KMS-11 (cell line): ENCODE data around the gene YJEFN3.

ENCODE experiments used
- H2AFZ ChIP-seq: fragments of 200-600 bp; sonication (generic); 2 replicates; pipeline ENCODE4 v1.6.1; 2016; ENCODE audit warnings: antibody characterized with exemption, mixed run types, low read depth
- H3K27ac ChIP-seq: fragments of 200-600 bp; sonication (generic); 2 replicates; pipeline ENCODE4 v1.6.1; 2016; ENCODE audit warnings: mild to moderate bottlenecking, mixed run types
- H3K27me3 ChIP-seq: fragments of 200-600 bp; sonication (generic); 2 replicates; pipeline ENCODE4 v1.6.1; 2017; ENCODE audit warnings: mild to moderate bottlenecking, low read depth, mixed run types, moderate library complexity; ENCODE audit not compliant: insufficient read depth
- H3K36me3 ChIP-seq: fragments of 200-600 bp; sonication (generic); 2 replicates; pipeline ENCODE4 v1.6.1; 2017; ENCODE audit warnings: mild to moderate bottlenecking, mixed run types; ENCODE audit not compliant: insufficient read depth
- H3K4me1 ChIP-seq: fragments of 200-600 bp; sonication (generic); 2 replicates; pipeline ENCODE4 v1.6.1; 2016; ENCODE audit warnings: mild to moderate bottlenecking, low read depth, mixed run types; ENCODE audit not compliant: poor library complexity, severe bottlenecking
- H3K4me2 ChIP-seq: fragments of 200-600 bp; sonication (generic); 2 replicates; pipeline ENCODE4 v1.7.0; 2016; ENCODE audit warnings: mild to moderate bottlenecking, mixed run types
- H3K4me3 ChIP-seq: fragments of 200-600 bp; sonication (generic); IDR thresholded peaks from 2 replicates; pipeline ENCODE4 v1.6.1; 2017; ENCODE audit warnings: low read depth, low read length, mixed read lengths; ENCODE audit not compliant: insufficient read depth
- H3K79me2 ChIP-seq: fragments of 200-600 bp; sonication (generic); 2 replicates; pipeline ENCODE4 v1.6.1; 2016; ENCODE audit warnings: low read depth, mixed run types; ENCODE audit not compliant: insufficient read depth
- H3K9ac ChIP-seq: fragments of 200-600 bp; sonication (generic); 2 replicates; pipeline ENCODE4 v1.6.1; 2016; ENCODE audit warnings: mild to moderate bottlenecking, mixed run types
- H4K20me1 ChIP-seq: fragments of 200-600 bp; sonication (generic); 2 replicates; pipeline ENCODE4 v1.6.1; 2016; ENCODE audit warnings: mild to moderate bottlenecking, mixed run types; ENCODE audit not compliant: insufficient read depth
- CTCF ChIP-seq: fragments of 200-600 bp; sonication (generic); conservative IDR thresholded peaks from 2 replicates; pipeline ENCODE4 v1.6.1; 2017; ENCODE audit warnings: low read depth, mild to moderate bottlenecking, antibody characterized with exemption, low read length, moderate library complexity, mixed read lengths

Gene YJEFN3

GRCh38 chr19:19533841-19534240, 5.1 kb downstream of the YJEFN3 start:
- Histone ChIP-seq H4K20me1 (no peaks in the 10 kb centered on the region), H3K79me2 (no peaks in the 10 kb centered on the region), H3K4me3 (no peak overlapping the region), H3K4me1 (no peaks in the 10 kb centered on the region), H3K36me3 (no peaks in the 10 kb centered on the region), H3K27ac (no peak overlapping the region), H3K9ac (no peak overlapping the region), H2AFZ (no peak overlapping the region), H3K27me3 (no peaks in the 10 kb centered on the region), H3K4me2 (no peak overlapping the region)
- TF ChIP-seq CTCF: no peak

- TF ChIP-seq CTCF: no peak
- H4K20me1 ChIP-seq: no peaks in the 10 kb centered on the region
- no peak overlapping the region for H3K9ac ChIP-seq
Measured at GRCh38 chr19:19534556-19535265, 6.0 kb downstream of the YJEFN3 start.

GRCh38 chr19:19535311-19536191, 6.8 kb downstream of the YJEFN3 start:
- no peaks in the 10 kb centered on the region for H3K79me2 ChIP-seq
- no peaks in the 10 kb centered on the region for H3K4me1 ChIP-seq
- no peak overlapping the region for H3K4me3 ChIP-seq
- no peak overlapping the region for H2AFZ ChIP-seq
- H3K9ac ChIP-seq: no peak overlapping the region
- no peaks in the 10 kb centered on the region for H3K36me3 ChIP-seq
- H3K27ac ChIP-seq: no peak overlapping the region
- H3K4me2 ChIP-seq: no peak overlapping the region
- H3K27me3 ChIP-seq: no peaks in the 10 kb centered on the region
- no peak for TF ChIP-seq CTCF
- H4K20me1 ChIP-seq: no peaks in the 10 kb centered on the region

More at GRCh38 chr19:19534556-19535265, 6.0 kb downstream of the YJEFN3 start:
- Histone ChIP-seq H2AFZ (no peak overlapping the region), H3K36me3 (no peaks in the 10 kb centered on the region), H3K4me3 (no peak overlapping the region), H3K27me3 (no peaks in the 10 kb centered on the region), H3K27ac (no peak overlapping the region), H3K4me1 (no peaks in the 10 kb centered on the region), H3K4me2 (no peak overlapping the region), H3K79me2 (no peaks in the 10 kb centered on the region)

DNA sequence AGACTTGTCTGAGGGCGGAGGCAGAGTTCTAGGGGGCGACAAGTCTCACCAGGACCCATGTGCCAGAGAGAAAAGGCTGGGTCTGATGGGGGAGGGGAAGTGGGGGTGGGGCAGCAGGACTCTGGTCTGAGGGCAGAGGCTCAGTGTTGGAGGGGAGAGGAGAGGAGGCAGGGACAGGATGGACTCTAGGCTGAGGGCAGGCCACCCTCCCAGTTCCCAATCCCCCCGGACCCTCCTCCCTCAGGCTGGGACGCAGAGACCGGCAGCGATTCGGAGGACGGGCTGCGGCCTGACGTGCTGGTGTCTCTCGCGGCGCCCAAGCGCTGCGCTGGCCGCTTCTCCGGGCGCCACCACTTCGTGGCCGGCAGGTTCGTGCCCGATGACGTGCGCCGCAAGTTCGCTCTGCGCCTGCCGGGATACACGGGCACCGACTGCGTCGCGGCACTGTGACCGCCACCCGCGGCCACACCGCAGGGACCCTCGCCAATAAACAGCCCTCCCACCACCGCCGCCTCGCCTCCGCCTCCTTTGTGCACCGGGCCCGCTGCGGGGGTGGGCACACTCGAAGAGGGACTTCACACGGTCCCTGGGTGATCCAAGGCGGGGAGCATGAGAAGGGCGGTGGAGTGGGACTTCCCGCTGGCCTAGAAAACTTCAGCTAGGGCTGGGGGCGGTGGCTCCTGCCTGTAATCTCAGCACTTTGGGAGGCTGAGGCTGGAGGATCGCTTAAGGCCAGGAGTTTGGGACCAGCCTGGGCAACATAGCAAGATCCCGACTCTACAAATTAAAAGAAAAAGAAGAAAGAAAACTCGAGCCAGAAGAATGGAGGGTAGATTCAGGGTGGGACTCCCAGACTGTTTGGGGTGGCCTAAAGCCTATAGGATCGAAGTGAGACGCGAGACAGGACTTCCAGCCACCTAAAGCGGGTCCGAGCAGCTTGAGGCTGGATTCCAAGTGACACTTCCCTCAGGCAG, 8.7 kb downstream of the YJEFN3 start:
- Histone ChIP-seq H3K9ac (no peak overlapping the region), H4K20me1 (no peaks in the 10 kb centered on the region), H3K79me2 (no peaks in the 10 kb centered on the region), H2AFZ (no peak overlapping the region), H3K4me2 (no peak overlapping the region), H3K4me3 (no peak overlapping the region), H3K27ac (no peak overlapping the region), H3K27me3 (no peaks in the 10 kb centered on the region), H3K4me1 (no peaks in the 10 kb centered on the region), H3K36me3 (no peaks in the 10 kb centered on the region)
- TF ChIP-seq CTCF: no peak
